ENCODE data around the gene SGIP1. TPM values are rescaled to one million over a fixed set of nuclear protein-coding genes. Genes with fewer than 3 reads are reported as not detected.

The SGIP1 gene
- total RNA-seq, 2 donors from 2014 or later: 1.3 to 6.2 TPM

DNA sequence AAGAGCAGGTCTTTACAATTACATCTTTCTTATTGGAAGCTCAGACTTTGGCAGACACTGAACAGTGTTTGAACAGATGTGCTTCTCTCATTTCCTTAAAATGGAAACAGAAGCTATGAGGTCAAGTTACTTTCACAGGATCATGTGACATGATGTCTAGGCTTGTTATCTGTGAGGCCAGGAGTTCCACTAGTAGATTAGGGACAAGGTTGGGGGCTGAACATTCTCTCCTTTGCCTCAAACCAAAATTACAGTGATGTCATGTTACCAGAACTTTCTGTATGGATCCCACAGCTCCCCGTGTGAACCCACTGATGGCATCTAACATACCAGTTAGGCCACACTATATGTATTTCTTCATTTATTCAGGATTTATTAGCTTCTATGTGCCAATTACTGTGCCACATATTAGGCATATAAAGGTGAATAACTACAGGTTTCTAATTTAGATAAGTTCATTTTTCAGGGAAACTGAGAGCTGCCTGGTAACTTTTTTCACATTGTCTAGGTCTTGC lies 224.3 kb downstream of the SGIP1 start:
- no peaks in the 10 kb centered on the region for H3K4me1 ChIP-seq
- DNase-seq (ENCODE audit: low spot score): no peak
- no peak overlapping the region for H3K27ac ChIP-seq
- no peaks in the 10 kb centered on the region for H3K9me3 ChIP-seq
- H3K27me3 ChIP-seq: no peaks in the 10 kb centered on the region
- H3K36me3 ChIP-seq: no peaks in the 10 kb centered on the region
- H3K4me3 ChIP-seq: no peak overlapping the region
- TF ChIP-seq, protein P1, sequence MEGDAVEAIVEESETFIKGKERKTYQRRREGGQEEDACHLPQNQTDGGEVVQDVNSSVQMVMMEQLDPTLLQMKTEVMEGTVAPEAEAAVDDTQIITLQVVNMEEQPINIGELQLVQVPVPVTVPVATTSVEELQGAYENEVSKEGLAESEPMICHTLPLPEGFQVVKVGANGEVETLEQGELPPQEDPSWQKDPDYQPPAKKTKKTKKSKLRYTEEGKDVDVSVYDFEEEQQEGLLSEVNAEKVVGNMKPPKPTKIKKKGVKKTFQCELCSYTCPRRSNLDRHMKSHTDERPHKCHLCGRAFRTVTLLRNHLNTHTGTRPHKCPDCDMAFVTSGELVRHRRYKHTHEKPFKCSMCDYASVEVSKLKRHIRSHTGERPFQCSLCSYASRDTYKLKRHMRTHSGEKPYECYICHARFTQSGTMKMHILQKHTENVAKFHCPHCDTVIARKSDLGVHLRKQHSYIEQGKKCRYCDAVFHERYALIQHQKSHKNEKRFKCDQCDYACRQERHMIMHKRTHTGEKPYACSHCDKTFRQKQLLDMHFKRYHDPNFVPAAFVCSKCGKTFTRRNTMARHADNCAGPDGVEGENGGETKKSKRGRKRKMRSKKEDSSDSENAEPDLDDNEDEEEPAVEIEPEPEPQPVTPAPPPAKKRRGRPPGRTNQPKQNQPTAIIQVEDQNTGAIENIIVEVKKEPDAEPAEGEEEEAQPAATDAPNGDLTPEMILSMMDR (IDR thresholded peaks at IDR 0.05): no peak

DNA sequence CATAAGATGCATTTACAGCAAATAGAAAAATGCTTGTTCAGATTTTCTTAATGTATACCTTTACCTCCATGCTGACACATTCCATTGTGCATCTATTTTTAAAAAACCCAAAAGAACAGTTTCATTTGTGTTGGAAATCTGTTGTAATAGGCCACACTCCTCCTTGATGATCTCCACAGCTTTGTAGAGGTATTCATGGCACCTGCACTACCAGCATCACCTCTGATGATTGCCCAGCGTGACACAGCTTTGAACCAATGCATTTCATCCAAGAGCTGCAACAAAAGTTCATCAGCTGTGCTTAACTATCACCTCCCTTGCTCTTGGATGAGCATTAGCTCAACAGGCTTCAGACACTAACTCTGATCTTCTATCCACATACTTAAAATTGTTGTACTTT lies 226.6 kb downstream of the SGIP1 start:
- Histone ChIP-seq H3K9me3 (no peaks in the 10 kb centered on the region), H3K27ac (no peak overlapping the region), H3K36me3 (no peaks in the 10 kb centered on the region), H3K27me3 (no peaks in the 10 kb centered on the region), H3K4me1 (no peaks in the 10 kb centered on the region), H3K4me3 (no peak overlapping the region)
- DNase-seq (ENCODE audit: low spot score): no peak
- TF ChIP-seq, protein P1 (IDR thresholded peaks at IDR 0.05): no peak

DNA sequence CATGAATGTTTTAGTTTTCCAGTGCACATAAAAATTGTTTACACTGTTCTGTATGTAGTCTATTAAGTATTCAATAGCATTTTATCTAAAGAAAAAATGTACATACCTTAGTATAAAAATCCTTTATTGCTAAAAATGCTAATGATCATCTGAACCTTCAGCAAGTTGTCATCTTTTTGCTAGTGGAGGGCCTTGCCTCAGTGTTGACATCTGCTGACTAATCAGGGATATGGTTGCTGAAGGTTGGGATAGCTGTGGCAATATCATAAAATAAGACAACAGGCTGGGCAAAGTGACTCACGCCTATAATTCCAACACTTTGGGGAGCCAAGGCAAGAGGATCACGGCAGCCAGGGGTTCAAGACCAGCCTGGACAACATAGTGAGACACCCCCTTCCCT lies 227.3 kb downstream of the SGIP1 start:
- no peak for DNase-seq (ENCODE audit: low spot score)
- Histone ChIP-seq H3K9me3 (no peaks in the 10 kb centered on the region), H3K36me3 (no peaks in the 10 kb centered on the region)

DNA sequence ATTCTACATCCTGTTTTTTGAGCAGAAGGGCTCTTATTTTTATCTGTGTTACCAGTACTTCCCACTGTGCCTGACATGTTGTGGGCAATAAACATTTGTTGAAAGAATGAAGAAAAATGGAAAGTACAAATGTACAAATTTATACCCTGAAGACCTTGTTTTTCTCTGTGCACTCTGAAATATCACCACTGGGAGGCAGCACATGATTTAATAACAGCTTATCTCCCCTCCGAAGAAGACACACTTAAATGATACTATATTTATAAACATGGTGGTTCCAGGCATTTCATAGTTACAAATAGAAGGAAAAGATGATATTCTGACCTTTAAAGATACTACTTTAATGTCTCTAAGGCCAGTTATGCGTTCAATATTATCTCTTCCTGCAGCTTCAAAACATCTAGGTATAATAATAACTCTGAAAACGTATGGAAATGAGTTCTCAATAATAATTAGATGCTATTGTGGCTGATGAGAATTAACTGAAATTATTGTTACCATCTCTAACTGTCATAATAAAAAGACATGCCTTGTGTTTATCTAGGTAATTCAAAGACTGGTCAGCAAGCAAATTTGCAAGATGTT lies 231.1 kb downstream of the SGIP1 start:
- Histone ChIP-seq H3K36me3 (no peaks in the 10 kb centered on the region), H3K4me1 (no peaks in the 10 kb centered on the region), H3K9me3 (no peaks in the 10 kb centered on the region), H3K27me3 (no peaks in the 10 kb centered on the region), H3K27ac (no peak overlapping the region), H3K4me3 (no peak overlapping the region)
- TF ChIP-seq, protein P1 (IDR thresholded peaks at IDR 0.05): peak; percentile 51 to 82
- no peak for DNase-seq (ENCODE audit: low spot score)

More for the DNA sequence above, 227.3 kb downstream of the SGIP1 start:
- H3K4me3 ChIP-seq: no peak overlapping the region
- no peak overlapping the region for H3K27ac ChIP-seq
- no peaks in the 10 kb centered on the region for H3K27me3 ChIP-seq
- no peaks in the 10 kb centered on the region for H3K4me1 ChIP-seq
- TF ChIP-seq, protein P1 (IDR thresholded peaks at IDR 0.05): no peak

DNA sequence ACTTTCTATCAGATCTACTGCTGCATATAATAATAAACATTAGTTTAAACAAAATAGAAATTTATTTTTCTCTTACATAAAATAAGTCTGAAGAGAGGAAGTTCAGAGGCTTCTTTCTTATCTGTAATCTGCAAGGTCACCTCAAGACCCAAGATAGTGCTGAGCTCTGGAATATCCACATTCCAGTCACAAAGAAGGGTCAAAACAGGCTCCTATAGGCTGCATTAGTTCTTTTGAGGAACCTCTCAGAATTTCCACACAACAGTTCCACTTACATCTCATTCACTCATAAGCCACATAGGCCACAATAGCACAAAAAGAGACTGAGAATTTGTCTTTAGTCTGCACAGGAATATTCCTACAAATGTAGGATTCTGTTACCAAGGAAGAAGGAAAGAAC lies 233.7 kb downstream of the SGIP1 start:
- no peaks in the 10 kb centered on the region for H3K9me3 ChIP-seq
- no peak overlapping the region for H3K27ac ChIP-seq
- H3K4me3 ChIP-seq: no peak overlapping the region
- TF ChIP-seq, protein P1 (IDR thresholded peaks at IDR 0.05): no peak
- no peak for DNase-seq (ENCODE audit: low spot score)
- H3K4me1 ChIP-seq: no peaks in the 10 kb centered on the region
- H3K36me3 ChIP-seq: no peaks in the 10 kb centered on the region
- H3K27me3 ChIP-seq: no peaks in the 10 kb centered on the region

DNA sequence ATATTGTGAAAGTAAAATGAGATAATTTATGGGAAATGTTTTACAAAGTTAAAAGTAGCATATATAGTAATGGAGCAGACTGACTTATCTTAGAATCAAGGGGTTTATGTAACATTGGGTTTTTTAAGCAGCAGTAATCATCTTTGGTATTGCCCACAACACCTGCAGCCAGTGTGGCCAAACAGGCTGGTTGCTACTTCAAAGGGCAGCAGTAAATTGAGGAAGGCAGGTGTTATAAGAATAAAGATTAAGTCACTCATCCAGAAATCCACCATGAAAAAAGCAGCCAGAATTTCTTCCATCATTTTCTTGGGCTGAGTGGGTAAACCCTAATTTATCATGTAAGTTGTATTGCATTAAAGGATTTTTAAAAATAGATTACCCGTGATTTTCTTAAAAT lies 235.0 kb downstream of the SGIP1 start:
- no peak overlapping the region for H3K27ac ChIP-seq
- H3K36me3 ChIP-seq: no peaks in the 10 kb centered on the region
- H3K9me3 ChIP-seq: no peaks in the 10 kb centered on the region
- H3K4me3 ChIP-seq: no peak overlapping the region
- DNase-seq (ENCODE audit: low spot score): no peak
- no peaks in the 10 kb centered on the region for H3K27me3 ChIP-seq
- TF ChIP-seq, protein P1 (IDR thresholded peaks at IDR 0.05): no peak
- no peaks in the 10 kb centered on the region for H3K4me1 ChIP-seq
